ENCODE measurements around the gene ZSCAN20. TPM values are rescaled to one million over a fixed set of nuclear protein-coding genes. Genes with fewer than 3 reads are reported as not detected.
A peak's percentile ranks its signal among the peaks of the same experiment; 100 is the strongest.

Gene ZSCAN20
- total RNA-seq, 4 donors from 2014 or later = 7.5 to 8.3 (median 7.6) TPM

GRCh38 chr1:33471416-33471815, 1.0 kb upstream of the ZSCAN20 start:
- DNase-seq = no peak
- Histone ChIP-seq H3K27me3 (no peaks in the 10 kb centered on the region), H3K27ac (peak overlapping the region in 2 of 4 donors; percentile 37 to 70), H3K36me3 (no peaks in the 10 kb centered on the region), H3K4me3 (no peak overlapping the region), H3K4me1 (peaks cover 0 to 19% (median 1%) of the 10 kb centered on the region in 4 donors), H3K9me3 (no peaks in the 10 kb centered on the region)
- TF ChIP-seq CTCF (IDR thresholded peaks at IDR 0.05) (no peak), POLR2A (IDR thresholded peaks at IDR 0.05) (no peak)

GRCh38 chr1:33473900-33474299, 1.5 kb downstream of the ZSCAN20 start:
- no peak overlapping the region for H3K4me3 ChIP-seq
- DNase-seq = no peak
- no peaks in the 10 kb centered on the region for H3K9me3 ChIP-seq
- TF ChIP-seq CTCF (IDR thresholded peaks at IDR 0.05) (no peak), POLR2A (IDR thresholded peaks at IDR 0.05) (no peak)
- H3K27ac ChIP-seq = no peak overlapping the region
- peaks cover 0 to 15% (median 1%) of the 10 kb centered on the region in 4 donors for H3K4me1 ChIP-seq
- H3K36me3 ChIP-seq = no peaks in the 10 kb centered on the region
- no peaks in the 10 kb centered on the region for H3K27me3 ChIP-seq

- peaks cover 0 to 12% (median 0%) of the 10 kb centered on the region in 3 donors for H3K36me3 ChIP-seq
- DNase-seq = no peak
- no peaks in the 10 kb centered on the region for H3K9me3 ChIP-seq
- H3K4me3 ChIP-seq = no peak overlapping the region
- no peaks in the 10 kb centered on the region for H3K27me3 ChIP-seq
- no peak overlapping the region for H3K27ac ChIP-seq
- TF ChIP-seq CTCF (IDR thresholded peaks at IDR 0.05) = no peak
- no peak for TF ChIP-seq POLR2A (IDR thresholded peaks at IDR 0.05)
- H3K4me1 ChIP-seq = peaks cover 0 to 8% (median 0%) of the 10 kb centered on the region in 4 donors
Measured at GRCh38 chr1:33477451-33477850, 5.0 kb downstream of the ZSCAN20 start.

GRCh38 chr1:33482412-33482811, 10.0 kb downstream of the ZSCAN20 start:
- Histone ChIP-seq H3K4me1 (no peaks in the 10 kb centered on the region), H3K9me3 (no peaks in the 10 kb centered on the region), H3K27ac (no peak overlapping the region), H3K4me3 (no peak overlapping the region), H3K27me3 (no peaks in the 10 kb centered on the region), H3K36me3 (peaks cover 0 to 24% (median 0%) of the 10 kb centered on the region in 3 donors)
- DNase-seq = no peak
- TF ChIP-seq POLR2A (IDR thresholded peaks at IDR 0.05) = no peak
- no peak for TF ChIP-seq CTCF (IDR thresholded peaks at IDR 0.05)

GRCh38 chr1:33488624-33489023, 16.2 kb downstream of the ZSCAN20 start:
- Histone ChIP-seq H3K27me3 (no peaks in the 10 kb centered on the region), H3K4me1 (no peaks in the 10 kb centered on the region), H3K9me3 (peaks cover 0 to 7% (median 1%) of the 10 kb centered on the region in 4 donors), H3K27ac (no peak overlapping the region), H3K36me3 (peaks cover 0 to 61% (median 4%) of the 10 kb centered on the region in 3 donors), H3K4me3 (no peak overlapping the region)
- TF ChIP-seq POLR2A (IDR thresholded peaks at IDR 0.05) (no peak), CTCF (IDR thresholded peaks at IDR 0.05) (no peak)
- DNase-seq = no peak

- DNase-seq = no peak
- H3K4me3 ChIP-seq = no peak overlapping the region
- no peaks in the 10 kb centered on the region for H3K4me1 ChIP-seq
- peaks cover 0 to 47% (median 0%) of the 10 kb centered on the region in 3 donors for H3K36me3 ChIP-seq
- no peak for TF ChIP-seq POLR2A (IDR thresholded peaks at IDR 0.05)
- TF ChIP-seq CTCF (IDR thresholded peaks at IDR 0.05) = no peak
- peaks cover 0 to 27% (median 12%) of the 10 kb centered on the region in 4 donors for H3K9me3 ChIP-seq
- H3K27ac ChIP-seq = no peak overlapping the region
- no peaks in the 10 kb centered on the region for H3K27me3 ChIP-seq
Measured at GRCh38 chr1:33494929-33495328, 22.5 kb downstream of the ZSCAN20 start.

All from Peyer's patch (tissue), 4 donors.